ENCODE data around the gene FBXL5. TPM values are rescaled to one million over a fixed set of nuclear protein-coding genes. Genes with fewer than 3 reads are reported as not detected.
A peak's percentile ranks its signal among the peaks of the same experiment; 100 is the strongest.

FBXL5 gene, protein sequence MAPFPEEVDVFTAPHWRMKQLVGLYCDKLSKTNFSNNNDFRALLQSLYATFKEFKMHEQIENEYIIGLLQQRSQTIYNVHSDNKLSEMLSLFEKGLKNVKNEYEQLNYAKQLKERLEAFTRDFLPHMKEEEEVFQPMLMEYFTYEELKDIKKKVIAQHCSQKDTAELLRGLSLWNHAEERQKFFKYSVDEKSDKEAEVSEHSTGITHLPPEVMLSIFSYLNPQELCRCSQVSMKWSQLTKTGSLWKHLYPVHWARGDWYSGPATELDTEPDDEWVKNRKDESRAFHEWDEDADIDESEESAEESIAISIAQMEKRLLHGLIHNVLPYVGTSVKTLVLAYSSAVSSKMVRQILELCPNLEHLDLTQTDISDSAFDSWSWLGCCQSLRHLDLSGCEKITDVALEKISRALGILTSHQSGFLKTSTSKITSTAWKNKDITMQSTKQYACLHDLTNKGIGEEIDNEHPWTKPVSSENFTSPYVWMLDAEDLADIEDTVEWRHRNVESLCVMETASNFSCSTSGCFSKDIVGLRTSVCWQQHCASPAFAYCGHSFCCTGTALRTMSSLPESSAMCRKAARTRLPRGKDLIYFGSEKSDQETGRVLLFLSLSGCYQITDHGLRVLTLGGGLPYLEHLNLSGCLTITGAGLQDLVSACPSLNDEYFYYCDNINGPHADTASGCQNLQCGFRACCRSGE
- total RNA-seq: 75.7 and 83.3 TPM in 2 replicates

DNA sequence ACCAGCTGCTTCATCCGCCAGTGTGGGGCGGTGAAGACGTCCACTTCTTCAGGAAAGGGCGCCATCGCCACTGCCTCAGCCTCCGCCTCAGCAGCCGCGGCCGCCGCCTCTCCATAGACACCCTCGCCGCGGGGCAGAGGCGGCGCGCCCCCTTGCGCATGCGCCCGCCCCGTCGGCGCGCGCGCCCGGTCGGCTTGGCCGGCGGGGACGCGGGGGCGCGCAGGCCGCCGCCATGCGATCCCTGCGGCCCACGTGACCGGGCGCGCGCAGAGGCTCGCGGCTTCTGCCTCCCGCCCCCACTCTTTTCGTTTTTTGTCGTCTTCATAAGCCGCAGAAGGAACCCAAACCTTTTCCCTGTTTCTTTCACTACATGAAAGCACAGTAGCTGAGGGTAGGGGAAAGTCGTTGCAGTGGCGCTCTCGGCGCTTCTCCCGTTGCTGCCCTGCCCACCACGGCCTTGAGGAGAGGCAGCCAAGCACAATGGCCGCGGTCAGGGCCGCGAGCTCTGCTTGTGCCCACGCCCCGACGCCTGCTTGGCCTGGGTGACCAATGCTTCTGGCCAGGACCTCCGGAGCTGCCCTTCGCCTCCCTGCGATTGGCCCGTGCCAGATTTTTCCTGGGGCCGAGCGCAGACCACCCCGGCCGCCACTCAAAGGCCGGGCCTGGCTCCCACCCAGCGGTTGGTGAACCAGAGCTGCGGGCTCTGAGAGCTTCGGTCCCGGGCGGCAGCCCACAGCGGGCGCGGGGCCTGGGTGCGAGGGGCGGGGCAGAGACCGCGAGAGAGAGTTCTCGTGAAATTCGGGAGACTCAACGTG, at the start of gene FBXL5:
Gene FBXL5 (minus strand): TSS at position 135 of the 815 bp plus-strand sequence. CDS start 70 bp downstream, at position 65.
- no peak for DNase-seq (ENCODE audit: extremely low read depth, low read depth, low spot score)

DNA sequence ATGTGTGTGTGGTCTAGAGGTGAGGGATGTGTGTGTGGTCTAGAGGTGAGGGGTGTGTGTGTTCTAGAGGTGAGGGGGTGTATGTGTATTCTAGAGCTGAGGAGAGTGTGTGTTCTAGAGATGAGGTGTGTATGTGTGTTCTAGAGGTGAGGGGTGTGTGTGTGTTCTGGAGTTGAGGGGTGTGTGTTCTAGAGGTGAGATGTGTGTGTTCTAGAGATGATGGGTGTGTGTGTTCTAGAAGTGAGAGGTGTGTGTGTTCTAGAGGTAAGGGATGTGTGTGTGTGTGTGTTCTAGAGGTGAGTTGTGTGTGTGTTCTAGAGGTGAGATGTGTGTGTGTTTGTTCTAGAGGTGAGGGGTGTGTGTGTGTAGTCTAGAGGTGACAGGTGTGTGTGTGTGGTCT, 49.0 kb upstream of the FBXL5 start:
- DNase-seq (ENCODE audit: extremely low read depth, low read depth, low spot score): no peak

DNA sequence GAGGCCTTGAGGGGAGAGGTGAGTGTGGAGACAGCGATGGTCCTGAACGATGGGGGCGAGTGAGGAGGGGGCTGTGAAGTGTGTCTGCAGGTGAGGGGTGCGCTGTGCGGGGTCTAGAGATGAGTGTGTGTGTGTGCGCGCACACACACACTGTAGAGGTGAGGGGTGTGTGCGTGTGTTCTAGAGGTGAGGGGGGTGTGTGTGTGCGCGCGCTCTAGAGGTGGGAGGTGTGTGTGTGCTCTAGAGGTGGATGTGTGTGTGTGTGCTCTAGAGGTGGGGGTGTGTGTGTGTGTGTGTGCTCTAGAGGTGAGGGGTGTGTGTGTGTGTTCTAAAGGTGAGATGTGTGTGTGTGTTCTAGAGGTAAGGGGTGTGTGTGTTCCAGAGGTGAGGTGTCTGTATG, 48.3 kb upstream of the FBXL5 start:
- DNase-seq (ENCODE audit: extremely low read depth, low read depth, low spot score): no peak

DNA sequence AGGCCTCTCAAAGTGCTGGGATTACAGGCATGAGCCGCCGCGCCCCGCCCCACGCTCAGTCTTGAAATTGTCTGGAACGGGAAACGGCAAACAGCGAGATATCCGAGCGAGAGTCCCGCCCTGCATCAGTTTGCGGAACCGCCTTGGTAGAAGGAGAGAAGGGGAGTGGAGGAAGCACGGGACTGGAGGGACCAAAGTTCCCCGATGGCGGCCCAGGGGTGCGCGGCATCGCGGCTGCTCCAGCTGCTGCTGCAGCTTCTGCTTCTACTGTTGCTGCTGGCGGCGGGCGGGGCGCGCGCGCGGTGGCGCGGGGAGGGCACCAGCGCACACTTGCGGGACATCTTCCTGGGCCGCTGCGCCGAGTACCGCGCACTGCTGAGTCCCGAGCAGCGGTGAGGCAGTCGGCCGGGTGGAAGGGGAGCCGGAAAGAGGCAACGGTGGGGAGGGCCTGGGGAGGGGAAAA, 47.8 kb upstream of the FBXL5 start, which contains the start of gene BST1:
Gene BST1 (plus strand): TSS at position 125 of the 463 bp plus-strand sequence. CDS start 80 bp downstream, at position 205.
- no peak for DNase-seq (ENCODE audit: extremely low read depth, low read depth, low spot score)

DNA sequence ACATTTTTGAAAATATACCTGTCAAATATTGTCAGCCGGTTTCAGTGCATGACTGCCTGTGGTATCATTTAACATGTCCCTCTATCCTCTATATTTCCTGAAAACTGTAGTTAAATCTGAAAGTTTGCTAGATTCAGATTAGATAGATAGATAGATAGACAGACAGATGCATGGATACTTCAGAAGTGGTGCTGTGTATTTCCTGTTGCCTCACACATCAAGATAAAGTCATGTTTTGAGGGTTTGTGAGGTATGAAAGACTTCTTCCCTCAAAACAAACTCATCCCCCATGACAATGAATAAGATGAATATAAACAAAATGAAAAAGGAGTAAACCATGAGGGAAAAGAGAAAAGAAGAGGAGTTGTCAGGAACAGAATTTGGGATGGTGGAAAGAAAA, 41.7 kb upstream of the FBXL5 start:
- no peak for DNase-seq (ENCODE audit: extremely low read depth, low read depth, low spot score)

DNA sequence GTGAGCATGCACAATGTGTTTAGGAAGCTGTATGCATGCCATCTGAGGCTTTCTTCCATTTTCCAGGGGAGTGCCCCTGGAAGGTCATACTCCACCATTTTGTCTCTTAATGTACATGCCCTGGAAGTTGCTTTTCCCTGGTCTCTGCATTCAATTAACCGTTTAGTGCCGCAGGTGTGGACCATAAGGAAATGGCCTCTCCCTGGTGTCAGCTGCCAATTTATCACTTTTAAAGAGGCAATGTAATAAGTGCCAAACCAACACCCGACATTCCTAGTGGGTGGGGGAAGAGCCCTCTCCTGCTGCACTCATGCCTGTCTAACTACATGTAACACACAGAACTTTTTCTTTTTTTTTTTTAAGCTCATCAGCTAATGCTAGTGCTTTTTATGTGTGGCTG, 40.6 kb upstream of the FBXL5 start:
- no peak for DNase-seq (ENCODE audit: extremely low read depth, low read depth, low spot score)

DNA sequence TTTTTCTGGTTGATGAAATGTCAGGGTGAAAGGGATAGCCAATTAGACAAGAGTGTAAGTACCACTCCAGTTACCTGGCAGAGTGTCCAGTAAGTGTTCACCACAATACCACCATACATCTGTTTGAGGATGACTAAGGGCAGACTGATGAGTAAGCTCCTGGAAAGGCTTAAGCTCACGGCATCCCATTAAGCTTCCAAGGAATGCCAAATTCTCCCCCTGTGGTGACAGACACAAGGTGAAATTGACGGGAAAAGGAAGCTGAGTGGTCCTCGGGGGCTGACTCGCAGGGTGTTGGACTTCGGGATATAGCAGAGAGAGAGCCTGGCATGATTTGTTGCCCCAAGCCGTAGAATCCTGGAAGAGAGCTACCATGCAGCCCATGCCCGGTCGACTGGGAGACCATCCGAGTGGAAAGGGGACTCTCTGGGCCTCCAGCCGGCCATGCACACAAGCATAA, 40.1 kb upstream of the FBXL5 start:
- DNase-seq (ENCODE audit: extremely low read depth, low read depth, low spot score): no peak

DNA sequence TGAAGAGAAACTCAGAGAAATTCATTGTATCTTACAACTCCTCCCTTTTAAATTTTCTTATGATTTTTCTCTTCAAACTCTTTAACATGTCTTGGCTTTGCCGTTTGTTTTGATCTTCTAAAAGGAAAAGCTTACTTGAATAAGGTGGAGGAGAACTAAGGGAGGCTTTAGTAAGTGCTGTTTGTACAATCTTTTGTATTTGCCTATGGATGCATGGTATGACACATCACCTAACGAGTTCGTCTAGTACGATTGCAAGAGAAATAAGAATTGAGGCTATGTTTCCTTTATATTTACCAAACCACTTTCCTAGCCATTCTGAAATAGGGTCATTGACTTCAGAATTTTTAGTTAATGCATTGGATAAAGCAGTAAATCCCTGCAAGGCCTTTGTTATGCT, 39.3 kb upstream of the FBXL5 start:
- no peak for DNase-seq (ENCODE audit: extremely low read depth, low read depth, low spot score)

DNA sequence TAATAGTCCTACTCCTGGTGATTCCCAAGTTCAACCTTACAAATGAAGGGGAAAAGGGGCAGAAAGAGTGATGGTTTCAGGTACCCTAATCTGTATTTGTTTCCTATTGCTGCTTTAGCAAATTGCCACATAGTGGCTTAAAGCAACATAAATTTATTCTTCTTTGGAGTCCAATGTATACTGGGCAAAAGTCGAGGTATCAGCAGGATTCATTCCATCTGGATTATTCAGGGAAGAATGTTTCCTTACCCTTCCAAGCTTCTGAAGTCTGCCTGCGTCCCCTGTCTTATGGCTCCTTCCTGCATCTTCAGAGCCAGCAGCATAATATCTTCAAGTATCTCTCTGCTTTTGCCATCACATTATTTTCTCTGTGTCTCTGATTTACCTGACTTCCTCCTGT, 37.4 kb upstream of the FBXL5 start:
- no peak for DNase-seq (ENCODE audit: extremely low read depth, low read depth, low spot score)

DNA sequence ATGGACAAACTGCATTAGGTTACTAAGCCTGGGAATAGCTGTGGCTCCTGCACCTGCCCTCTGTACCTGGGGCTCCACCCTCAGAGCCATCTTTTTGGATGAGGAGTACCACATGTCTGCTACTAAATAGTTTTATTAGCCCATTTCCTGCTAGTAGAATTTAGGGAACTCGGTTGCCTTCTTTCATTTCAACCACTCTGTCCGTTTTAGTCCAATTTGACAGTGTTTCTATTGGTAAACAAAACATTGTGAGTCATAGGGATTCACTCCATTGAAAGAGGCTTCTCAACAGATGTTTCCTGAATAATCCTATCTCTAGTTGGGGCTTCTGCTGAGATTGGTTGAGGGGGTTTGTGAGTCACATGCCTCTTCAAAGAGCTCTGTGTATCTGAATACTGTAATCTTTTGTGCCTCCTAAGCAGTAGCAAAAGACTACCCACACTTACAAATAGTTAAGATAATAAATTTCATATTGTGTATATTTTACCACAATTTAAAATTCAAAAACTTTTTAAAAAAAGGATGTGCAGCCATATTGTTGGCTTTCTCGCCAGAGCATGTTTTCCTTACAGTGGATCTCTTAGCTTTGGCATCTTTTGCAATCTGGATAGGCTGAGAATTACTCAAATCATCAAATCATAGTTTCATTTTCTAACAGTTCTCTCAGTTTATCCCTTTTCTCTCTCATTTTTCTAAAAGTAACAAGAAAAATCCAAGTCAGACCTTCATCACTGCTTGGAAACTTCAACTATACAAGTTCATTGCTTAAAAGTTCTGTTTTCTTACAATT, 36.4 kb upstream of the FBXL5 start:
- DNase-seq (ENCODE audit: extremely low read depth, low read depth, low spot score): no peak

DNA sequence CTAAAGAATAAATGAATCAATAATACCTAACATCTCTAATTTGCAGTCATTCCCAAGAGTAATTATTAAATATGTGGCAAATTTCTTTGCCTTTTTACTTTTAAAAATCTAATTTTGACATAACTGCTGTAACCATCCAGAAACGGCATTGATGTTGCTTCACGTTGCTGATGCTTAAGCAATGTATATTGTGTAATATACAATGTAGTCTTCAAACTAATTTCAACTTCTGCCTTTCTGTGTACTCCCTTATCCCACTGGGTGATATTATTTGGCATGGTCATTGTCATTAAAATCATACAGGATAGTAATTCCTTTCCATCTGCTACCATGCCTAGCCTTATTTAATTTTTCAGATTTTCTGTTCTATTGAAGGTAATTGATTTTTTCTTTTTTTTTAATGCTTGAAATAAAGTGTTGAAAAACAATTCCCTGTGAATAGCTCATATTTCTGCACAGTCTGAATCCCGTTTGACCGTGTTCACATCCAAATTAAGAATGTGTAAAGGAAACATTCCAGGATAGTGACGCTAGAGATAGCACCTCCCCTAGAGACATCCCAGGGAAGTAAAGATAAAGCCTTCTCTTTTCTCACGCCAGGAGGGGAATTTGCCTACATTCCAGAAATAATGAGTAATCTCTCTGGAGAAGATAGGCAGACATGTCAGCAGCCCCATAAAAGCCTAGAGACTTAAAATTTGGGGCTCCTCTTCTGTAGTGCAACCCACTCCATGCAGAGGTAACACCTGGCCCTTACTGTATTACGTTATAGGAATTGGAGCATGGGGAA, 35.1 kb upstream of the FBXL5 start:
- peak; percentile 79 for DNase-seq (ENCODE audit: extremely low read depth, low read depth, low spot score)

DNA sequence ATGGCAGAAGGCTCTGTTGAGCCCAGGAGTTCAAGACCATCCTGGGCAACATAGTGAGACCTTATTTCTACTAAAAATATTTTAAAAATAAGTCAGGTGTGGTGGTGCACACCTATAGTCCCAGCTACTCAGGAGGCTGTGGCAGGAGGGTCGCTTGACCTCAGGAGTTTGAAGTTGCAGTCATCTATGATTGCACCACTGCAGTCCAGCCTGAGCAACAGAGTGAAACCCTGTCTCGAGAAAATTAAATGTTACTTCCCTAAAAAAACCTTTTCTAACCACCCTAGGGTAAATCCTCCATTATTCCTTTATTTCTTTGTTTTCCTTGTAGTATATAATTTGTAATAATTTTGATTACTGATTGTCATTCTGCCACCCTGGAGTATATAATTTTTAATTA, 34.4 kb upstream of the FBXL5 start:
- no peak for DNase-seq (ENCODE audit: extremely low read depth, low read depth, low spot score)

DNA sequence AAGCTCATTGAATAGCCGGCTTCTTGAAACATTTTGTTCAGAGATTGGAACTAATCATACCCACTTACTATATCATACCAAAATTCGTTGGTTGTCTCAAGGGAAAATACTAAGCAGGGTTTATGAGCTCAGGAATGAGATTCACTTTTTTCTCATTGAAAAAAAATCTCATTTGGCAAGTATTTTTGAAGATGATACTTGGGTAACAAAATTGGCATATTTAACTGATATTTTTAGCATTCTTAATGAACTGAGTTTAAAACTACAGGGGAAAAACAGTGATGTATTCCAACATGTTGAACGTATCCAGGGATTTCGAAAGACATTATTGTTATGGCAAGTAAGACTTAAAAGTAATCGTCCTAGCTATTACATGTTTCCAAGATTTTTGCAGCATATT, 32.9 kb upstream of the FBXL5 start:
- DNase-seq (ENCODE audit: extremely low read depth, low read depth, low spot score): no peak

DNA sequence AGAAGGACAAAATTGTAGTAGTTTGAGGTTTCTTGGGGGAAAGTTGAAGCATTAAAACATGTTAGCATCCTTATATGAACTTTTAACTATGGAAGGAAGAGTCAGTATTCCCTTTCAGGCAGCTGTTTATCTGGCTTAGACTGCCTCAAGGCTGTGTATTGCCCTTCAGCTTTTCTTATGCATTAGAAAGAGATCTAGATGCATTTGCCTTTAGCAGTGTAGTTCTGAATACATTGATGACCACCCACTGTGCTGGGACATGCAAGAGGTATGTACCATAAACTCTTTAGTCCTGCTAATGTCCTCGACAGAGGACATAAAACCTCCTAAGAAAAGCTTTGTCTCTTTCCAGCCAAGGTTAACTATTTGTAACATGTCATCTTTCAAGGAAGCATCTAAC, 29.3 kb upstream of the FBXL5 start:
- no peak for DNase-seq (ENCODE audit: extremely low read depth, low read depth, low spot score)

DNA sequence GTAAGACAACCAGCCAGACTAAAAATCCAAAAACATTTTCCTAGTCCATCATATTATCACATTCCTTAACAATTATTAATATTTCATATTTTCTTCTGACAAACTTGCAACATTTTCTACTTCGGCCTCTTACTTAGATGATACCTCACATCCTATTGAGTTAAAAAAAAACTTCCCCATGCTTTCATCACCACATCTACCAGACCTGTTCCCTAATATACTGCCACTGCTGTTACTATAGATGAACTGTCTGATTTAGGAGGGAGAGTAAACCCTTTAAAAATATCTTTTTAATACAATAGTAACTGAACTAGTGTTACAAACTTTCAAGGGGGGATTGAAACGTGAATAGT, 28.0 kb upstream of the FBXL5 start:
- no peak for DNase-seq (ENCODE audit: extremely low read depth, low read depth, low spot score)

DNA sequence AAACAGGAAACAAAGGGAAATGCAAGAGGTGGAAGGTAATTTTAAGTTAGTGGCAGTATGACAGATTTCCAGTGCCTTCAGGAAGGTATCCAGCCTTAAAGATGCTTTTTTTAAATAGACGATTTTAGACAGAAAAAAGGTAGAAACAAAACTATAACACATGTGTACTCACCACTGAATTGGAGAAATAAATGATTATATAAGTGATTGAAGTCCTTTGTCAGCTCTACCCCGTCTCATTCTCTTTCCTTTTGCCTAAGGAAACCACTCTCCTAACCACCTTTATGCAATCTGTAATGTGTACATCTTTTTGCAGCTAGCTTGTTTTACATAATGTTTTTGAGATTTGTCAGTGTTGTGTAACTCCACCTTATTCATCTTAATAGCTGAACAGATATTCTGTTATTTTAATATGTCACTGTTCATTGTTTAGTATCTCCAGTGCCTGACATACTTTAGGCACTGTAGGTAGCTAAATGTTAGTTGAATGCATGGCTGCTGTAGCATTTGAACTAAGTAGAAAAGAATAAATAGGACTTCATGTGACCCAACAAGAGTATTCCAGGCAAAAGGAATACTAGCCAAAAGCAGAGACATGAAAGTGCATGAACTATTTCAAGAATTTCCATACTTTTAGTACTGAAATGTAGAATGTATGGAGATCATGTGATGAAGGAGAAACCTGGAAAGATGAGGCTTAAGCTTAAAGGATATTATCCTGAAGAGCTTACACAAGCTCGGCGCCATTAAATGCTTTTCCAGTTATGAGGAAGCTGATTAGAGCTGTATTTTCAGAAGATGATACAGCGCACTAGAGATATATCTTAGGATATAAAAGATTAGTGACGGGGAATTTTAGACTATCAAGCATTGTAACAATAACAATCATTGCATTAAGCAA, 27.3 kb upstream of the FBXL5 start:
- no peak for DNase-seq (ENCODE audit: extremely low read depth, low read depth, low spot score)

DNA sequence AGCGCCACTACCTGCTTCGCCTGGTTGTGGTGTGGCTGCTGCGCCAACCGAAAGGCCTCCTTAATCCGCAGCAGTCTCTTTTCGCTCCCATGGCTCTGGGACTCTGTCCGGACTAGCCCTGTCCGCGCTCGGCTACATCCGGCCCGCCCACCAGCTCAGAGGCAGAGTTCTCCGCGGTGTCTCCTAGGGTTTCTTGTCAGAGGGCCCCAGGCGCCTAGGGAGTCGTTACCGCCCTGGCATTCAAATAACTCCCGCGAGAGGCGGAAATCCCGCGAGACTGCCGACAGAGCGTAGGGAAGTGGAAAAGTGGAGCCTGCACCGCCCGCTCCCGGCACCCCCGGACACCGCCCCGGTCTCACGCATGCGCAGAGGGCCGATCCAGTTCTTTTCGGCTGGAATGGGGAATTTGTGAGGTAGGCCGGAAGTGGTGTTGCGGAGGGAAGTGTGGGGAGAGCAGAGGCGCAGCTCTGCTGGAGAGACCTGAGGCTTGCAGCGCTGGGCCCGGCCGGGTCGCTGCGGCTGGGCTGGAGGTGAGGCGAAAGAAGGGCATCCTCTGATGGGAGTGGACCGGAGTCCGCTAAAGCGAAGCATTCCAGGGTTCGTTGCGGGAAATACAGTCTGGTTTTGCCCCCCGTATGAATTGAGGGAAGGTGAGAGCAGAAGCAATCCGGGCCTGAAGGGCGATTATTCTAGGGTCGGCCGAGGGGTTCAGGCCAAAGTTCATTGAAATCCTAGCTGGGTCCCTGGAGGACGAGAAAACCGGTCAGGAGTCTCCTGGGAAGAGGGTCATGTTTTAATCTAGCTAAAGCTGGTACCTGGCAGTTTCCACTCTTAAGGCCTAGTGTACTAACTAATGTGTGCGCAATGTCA, 26.4 kb upstream of the FBXL5 start, which contains the start of gene FAM200B:
Gene FAM200B (plus strand): TSS at position 456 of the 870 bp plus-strand sequence. CDS start 5,151 bp downstream, outside the sequence.
- peak; percentile 89 for DNase-seq (ENCODE audit: extremely low read depth, low read depth, low spot score)

DNA sequence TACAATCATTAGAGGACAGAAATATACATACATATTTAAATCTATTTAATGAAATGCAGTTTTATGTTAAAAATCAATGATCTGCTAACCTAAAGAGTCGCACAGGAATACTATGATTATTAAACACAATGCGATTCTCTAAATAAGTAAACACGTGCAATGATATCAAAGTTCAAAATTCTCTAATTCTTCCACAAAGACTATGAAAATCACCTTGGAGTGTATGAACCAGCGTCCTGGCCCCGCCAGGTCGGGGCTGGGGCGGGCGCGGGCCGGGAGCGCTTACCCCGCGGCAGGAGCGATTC, 25.9 kb upstream of the FBXL5 start:
- DNase-seq (ENCODE audit: extremely low read depth, low read depth, low spot score): no peak
